HUES48 (cell line): ENCODE results near the gene TOMM7.

ENCODE experiments used
- H3K27ac ChIP-seq: one replicate; pipeline ENCODE4 v1.7.0; 2013; ENCODE audit warnings: low read depth, low read length, inconsistent platforms
- H3K27me3 ChIP-seq: 2 replicates; pipeline ENCODE4 v1.6.1; 2013; ENCODE audit warnings: mild to moderate bottlenecking, low read length; ENCODE audit not compliant: control insufficient read depth, insufficient read depth
- H3K36me3 ChIP-seq: 2 replicates; pipeline ENCODE4 v1.6.1; 2013; ENCODE audit warnings: low read length; ENCODE audit not compliant: control insufficient read depth, insufficient read depth
- H3K4me1 ChIP-seq: 2 replicates; pipeline ENCODE4 v1.6.1; 2013; ENCODE audit warnings: mild to moderate bottlenecking, low read length; ENCODE audit not compliant: control insufficient read depth, insufficient read depth
- H3K4me3 ChIP-seq: 2 replicates; pipeline ENCODE4 v1.5.1; 2013; ENCODE audit warnings: mild to moderate bottlenecking, low read depth, low read length
- H3K9ac ChIP-seq: 2 replicates; pipeline ENCODE4 v1.6.1; 2013; ENCODE audit warnings: mild to moderate bottlenecking, low read depth, low read length, moderate library complexity
- H3K9me3 ChIP-seq: 2 replicates; pipeline ENCODE4 v1.6.1; 2013; ENCODE audit warnings: low read length; ENCODE audit not compliant: control insufficient read depth, insufficient read depth

TOMM7 gene

DNA sequence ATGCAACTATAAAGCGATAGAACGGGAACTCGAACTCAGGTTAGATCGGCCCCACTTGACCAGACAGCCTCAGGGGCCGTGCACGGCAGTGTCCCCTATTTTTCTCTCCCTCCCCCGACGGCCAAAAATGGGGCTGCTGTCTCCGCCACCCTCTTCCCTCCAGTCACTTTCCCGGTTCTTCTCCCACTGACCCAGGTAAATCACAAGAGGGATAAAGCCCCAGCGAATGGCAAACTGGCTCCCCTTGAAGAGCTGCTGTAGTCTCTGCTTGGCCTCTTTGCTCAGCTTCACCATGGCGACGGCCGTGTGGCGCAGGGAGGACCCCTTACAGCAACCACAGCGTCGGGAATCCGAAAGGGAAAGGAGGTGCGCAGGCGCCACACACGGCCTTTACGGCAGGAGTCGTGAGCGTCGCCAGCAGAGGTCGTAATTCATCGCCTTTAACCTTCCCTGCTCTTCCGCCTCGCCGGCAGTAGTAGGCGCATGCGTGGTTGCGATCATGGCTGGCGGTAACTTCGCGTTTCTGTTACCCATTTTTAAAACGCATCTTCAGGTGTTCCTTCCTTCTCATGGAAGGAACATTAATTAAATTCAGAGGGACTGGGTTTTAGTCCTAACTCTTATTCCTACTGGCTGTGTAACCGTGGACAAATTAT is at the start of gene TOMM7:
Gene TOMM7, minus strand, starts transcription at position 364 of the 656 bp plus-strand sequence. Its CDS starts 70 bp downstream, at position 294.
- Histone ChIP-seq H3K27me3 (no peaks in the 10 kb centered on the region), H3K9me3 (no peaks in the 10 kb centered on the region), H3K4me1 (peaks cover 18% of the 10 kb centered on the region), H3K9ac (peak within 1 kb of the TSS; percentile 87), H3K4me3 (peak within 1 kb of the TSS; percentile 96), H3K36me3 (peaks cover 17% of the 10 kb centered on the region), H3K27ac (peak within 1 kb of the TSS; percentile 85)

DNA sequence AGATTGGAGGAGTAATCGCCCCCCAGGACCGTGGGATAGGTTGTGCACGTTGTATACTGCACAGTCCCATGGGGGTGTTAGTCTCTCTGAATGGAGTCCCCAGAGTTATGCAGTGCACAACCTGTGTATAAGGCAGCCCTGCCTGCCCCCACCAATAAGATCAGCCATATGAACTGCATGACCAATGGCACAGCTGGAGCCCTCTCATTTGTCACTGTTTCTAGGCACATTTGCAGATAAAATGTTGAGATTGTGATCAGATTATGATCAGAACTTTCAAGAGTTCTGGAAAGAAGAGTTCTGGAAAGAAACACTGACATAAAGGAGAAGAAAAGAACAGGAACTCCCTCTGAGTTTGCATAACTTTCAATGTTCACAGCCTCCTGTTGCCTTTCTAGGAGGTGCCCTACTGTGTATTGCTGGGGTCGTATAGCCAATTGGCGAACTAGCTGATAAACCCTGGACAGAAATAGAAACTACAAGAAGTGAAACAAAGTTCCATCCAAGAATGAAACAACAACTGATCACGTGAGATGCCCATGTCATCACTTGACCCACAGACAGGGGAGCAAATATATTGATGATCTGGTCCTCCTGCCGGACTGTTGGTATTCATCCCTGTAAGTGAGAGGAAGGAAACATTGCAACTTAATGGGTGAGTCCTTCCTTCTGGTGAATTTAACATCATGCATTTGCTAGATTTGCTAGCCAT is 49.6 kb upstream of the TOMM7 start:
- H3K9me3 ChIP-seq = no peaks in the 10 kb centered on the region
- H3K9ac ChIP-seq = no peak overlapping the region

DNA sequence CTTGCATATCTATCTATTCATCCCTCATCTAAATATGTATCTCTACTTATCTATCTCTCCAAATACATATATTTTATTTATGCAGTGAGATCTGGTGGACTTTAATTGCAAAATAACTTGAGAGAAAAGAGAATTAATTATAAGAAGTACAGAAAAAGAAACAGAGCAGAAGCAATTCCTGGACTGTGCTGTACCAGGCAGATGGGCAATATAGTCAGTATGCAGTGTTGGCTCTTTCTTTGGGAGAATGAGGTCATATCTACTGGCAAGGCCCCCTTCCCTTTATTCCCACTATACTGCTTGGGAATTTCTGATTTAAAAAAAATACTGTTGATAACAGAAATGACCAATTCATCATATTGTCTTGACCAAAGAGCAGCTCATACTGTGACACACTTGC is 49.0 kb upstream of the TOMM7 start:
- H3K27me3 ChIP-seq = no peaks in the 10 kb centered on the region
- H3K9ac ChIP-seq = no peak overlapping the region
- no peaks in the 10 kb centered on the region for H3K9me3 ChIP-seq
- H3K36me3 ChIP-seq = no peaks in the 10 kb centered on the region
- no peaks in the 10 kb centered on the region for H3K4me1 ChIP-seq
- no peak overlapping the region for H3K4me3 ChIP-seq
- H3K27ac ChIP-seq = no peak overlapping the region

More for the DNA sequence above, 49.6 kb upstream of the TOMM7 start:
- Histone ChIP-seq H3K36me3 (no peaks in the 10 kb centered on the region), H3K27ac (no peak overlapping the region), H3K4me1 (no peaks in the 10 kb centered on the region), H3K27me3 (no peaks in the 10 kb centered on the region), H3K4me3 (no peak overlapping the region)

DNA sequence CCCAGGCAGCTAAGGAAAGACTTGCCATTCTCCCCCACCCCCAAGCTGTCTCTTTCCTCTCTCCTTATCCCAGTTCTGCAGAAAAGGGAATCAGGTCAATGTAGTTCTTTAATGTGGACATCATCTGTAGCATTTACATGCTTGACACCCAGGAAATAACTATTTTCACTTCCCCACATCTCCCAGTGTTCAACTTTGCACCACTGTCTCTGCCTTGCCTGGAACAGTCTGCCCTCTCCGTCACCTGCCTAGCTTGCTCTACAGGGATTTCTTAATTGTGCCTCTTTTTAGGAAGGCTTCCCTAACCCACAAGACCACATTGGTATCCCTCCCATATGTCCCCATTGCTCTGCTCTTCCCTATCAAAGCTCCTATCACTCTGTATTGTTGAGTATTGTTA is 45.9 kb upstream of the TOMM7 start:
- peaks cover 8% of the 10 kb centered on the region; the same call in 1 of the 2 replicates for H3K4me1 ChIP-seq
- no peak overlapping the region for H3K9ac ChIP-seq
- no peaks in the 10 kb centered on the region for H3K9me3 ChIP-seq
- H3K27me3 ChIP-seq = no peaks in the 10 kb centered on the region
- peaks cover 2% of the 10 kb centered on the region; the same call in 1 of the 2 replicates for H3K36me3 ChIP-seq
- no peak overlapping the region for H3K27ac ChIP-seq
- no peak overlapping the region for H3K4me3 ChIP-seq

DNA sequence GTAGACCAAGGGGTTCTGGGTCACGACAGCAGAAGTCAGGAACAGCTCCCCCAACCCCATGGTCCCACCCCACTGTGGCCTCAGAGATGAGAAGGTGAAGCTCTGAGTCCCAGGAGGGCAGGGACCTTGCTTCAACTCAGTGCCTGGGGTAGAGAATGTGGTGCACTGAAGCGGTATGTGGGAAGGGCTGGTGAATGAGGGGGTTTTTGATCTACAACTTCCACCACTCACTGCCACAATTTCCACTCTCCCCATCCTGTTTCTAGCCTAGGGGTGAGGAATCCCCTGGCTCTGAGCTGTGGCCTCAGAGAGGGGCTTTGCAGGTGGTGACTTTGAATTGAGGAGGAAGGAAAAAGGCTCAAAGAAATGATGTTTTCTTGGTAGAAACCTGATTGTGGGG is 44.9 kb upstream of the TOMM7 start:
- Histone ChIP-seq H3K27ac (no peak overlapping the region), H3K36me3 (peaks cover 7% of the 10 kb centered on the region; the same call in 1 of the 2 replicates), H3K4me1 (peaks cover 8% of the 10 kb centered on the region; the same call in 1 of the 2 replicates), H3K4me3 (no peak overlapping the region), H3K27me3 (no peaks in the 10 kb centered on the region), H3K9ac (no peak overlapping the region), H3K9me3 (no peaks in the 10 kb centered on the region)

DNA sequence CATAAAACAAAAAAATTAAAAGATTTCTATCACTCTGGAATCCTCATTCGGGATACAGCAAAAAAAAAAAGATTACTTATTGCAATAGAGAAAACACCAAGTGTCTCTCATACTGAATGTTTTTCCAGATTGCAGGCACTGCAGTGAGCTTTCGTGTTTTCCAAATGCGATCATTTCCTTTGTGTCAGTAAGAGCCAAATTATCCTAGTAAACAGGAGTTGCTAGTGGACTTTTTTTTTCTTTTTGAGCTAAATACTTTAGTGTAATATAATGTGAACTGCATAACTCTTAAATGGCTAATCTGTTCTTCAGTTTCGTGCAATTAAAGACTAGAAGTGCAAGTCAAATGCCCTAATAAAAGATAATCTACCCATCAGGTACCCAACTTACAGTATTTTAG is 44.4 kb upstream of the TOMM7 start:
- Histone ChIP-seq H3K9me3 (no peaks in the 10 kb centered on the region), H3K4me1 (peaks cover 8% of the 10 kb centered on the region; the same call in 1 of the 2 replicates), H3K36me3 (peaks cover 7% of the 10 kb centered on the region; the same call in 1 of the 2 replicates), H3K27ac (no peak overlapping the region), H3K27me3 (no peaks in the 10 kb centered on the region), H3K9ac (no peak overlapping the region), H3K4me3 (no peak overlapping the region)

DNA sequence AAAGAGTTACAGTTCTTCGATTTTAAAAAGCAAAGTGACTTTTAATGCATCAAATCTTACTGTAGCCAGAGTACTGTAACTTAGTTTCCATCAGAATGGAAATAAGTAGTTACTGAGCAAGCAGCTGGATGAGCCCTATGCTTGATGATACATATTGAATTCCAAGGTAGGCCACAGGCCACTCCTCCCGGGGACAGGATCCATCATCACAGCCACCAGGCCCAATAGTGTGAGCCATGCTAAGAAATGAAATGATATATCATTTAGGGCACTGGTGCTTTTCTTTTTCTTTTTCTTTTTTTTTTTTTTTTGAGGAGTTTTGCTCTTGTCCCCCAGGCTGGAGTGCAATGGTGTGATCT is 42.9 kb upstream of the TOMM7 start:
- H3K27ac ChIP-seq = peak overlapping the region; percentile 44
- H3K27me3 ChIP-seq = no peaks in the 10 kb centered on the region
- H3K4me1 ChIP-seq = peaks cover 8% of the 10 kb centered on the region; the same call in 1 of the 2 replicates
- peaks cover 18% of the 10 kb centered on the region for H3K36me3 ChIP-seq
- H3K9me3 ChIP-seq = no peaks in the 10 kb centered on the region
- H3K4me3 ChIP-seq = no peak overlapping the region
- no peak overlapping the region for H3K9ac ChIP-seq

DNA sequence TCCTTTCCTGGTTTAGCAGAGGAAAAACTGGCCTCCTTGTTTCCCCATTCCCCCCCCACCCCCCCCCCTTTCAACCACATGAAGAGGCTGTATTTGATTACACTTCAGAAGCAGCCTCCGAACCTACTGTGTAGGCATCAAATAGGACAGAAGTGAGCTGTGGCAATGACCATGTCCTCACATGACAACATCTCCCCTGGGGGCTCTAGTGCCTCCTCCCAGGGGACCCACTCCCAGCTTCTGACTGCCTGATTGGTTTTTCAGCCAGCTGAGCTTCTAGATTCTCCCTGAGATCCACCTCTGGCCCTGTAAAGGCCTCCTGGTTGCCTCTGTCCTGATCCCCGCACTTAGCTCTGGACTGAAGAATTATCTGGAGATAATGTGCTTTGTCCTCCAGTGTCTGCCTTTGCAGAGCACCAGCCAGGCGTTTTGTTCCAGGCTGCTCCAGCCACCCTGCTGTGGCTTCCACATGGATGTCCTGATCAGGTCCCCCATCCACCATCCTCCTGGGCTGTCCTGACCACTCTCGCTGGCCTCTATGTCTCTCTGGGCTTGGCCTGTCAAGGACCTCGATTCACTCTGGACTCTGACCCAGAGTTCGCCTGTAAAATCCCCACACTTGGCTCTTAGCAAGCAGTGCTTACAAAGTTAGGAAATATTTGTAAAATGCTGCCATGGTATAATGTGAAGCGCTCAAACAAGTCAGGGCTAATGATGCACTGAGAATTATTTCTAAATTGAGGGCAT is 42.4 kb upstream of the TOMM7 start:
- peak overlapping the region; percentile 44 for H3K27ac ChIP-seq
- no peaks in the 10 kb centered on the region for H3K9me3 ChIP-seq
- H3K9ac ChIP-seq = no peak overlapping the region
- no peak overlapping the region for H3K4me3 ChIP-seq
- H3K27me3 ChIP-seq = no peaks in the 10 kb centered on the region
- H3K36me3 ChIP-seq = peaks cover 23% of the 10 kb centered on the region
- H3K4me1 ChIP-seq = peaks cover 8% of the 10 kb centered on the region; the same call in 1 of the 2 replicates

DNA sequence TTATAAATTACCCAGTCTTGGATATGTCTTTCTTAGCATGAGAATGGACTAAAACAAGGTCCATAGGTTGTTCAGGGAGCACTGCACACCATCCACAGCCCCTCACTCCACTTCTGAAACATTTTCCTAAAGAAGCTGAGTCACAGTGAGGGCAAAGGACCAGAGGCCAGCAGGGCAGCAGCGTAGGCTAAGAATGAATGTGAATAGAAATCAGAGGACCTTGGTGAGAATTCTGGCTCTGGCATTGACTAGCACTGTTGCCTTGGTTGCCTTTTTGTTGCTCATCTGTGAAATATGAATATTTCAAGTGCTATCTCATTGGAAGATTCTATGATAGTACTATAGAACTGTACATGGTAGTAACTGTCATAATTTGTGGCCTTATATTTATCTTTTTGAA is 41.7 kb upstream of the TOMM7 start:
- no peak overlapping the region for H3K4me3 ChIP-seq

DNA sequence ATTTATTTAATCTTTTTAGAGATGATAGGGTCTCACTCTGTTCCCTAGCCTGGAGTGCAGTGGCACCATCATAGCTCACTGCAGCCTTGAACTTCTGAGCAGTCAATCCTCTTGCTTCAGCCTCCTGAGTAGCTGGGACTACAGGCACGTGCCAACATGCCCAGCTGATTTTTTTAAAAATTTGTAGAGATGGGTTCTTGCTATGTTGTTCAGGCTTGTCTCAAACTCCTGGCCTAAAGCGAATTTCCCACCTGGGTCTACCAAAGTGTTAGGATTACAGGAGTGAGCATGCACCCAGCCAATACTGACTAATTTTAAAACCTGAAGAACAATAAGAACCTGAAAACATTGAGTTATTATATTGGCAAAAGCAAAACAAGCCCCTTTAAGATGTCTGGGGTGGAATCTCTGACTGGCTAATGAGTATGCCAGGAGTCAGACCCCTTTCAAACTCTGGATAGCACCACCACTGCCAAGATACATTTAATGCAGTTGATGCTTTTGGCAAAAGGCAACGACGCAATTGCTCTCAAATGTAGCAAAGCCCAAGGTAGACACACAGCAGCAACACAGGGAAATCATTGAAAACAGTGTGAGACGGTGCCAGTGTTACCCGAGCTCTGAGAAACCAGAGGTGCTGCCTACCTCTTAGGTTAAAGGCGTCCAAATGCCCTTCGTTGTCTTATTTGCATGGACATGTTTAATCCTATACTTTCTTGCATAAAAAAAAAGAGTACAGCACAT is 40.7 kb upstream of the TOMM7 start:
- peak overlapping the region; percentile 36 for H3K27ac ChIP-seq
- H3K9ac ChIP-seq = no peak overlapping the region
- H3K4me3 ChIP-seq = no peak overlapping the region
- no peaks in the 10 kb centered on the region for H3K27me3 ChIP-seq
- H3K9me3 ChIP-seq = no peaks in the 10 kb centered on the region
- peaks cover 11% of the 10 kb centered on the region for H3K4me1 ChIP-seq
- peaks cover 38% of the 10 kb centered on the region for H3K36me3 ChIP-seq

More for the DNA sequence above, 41.7 kb upstream of the TOMM7 start:
- Histone ChIP-seq H3K36me3 (peaks cover 28% of the 10 kb centered on the region), H3K27me3 (no peaks in the 10 kb centered on the region), H3K4me1 (peaks cover 8% of the 10 kb centered on the region; the same call in 1 of the 2 replicates), H3K9ac (no peak overlapping the region), H3K9me3 (no peaks in the 10 kb centered on the region), H3K27ac (peak overlapping the region; percentile 1)
